GM19395 (cell line): ENCODE results near the gene BTBD9.

Source experiments
- ATAC-seq: cut with Tn5 transposase; IDR thresholded peaks from one replicate; pipeline ENCODE4 v1.9.1; 2021; ENCODE audit warnings: mild to moderate bottlenecking, moderate library complexity; ENCODE audit not compliant: unreplicated experiment

BTBD9 gene

GRCh38 chr6:38403548-38403947 is 236.2 kb downstream of the BTBD9 start:
- ATAC-seq: no peak

- ATAC-seq: no peak
These were observed 239.0 kb downstream of the BTBD9 start for GRCh38 chr6:38400764-38401163.

- no peak for ATAC-seq
These were observed 239.6 kb downstream of the BTBD9 start for GRCh38 chr6:38400101-38400500.

GRCh38 chr6:38396209-38396608 is 243.5 kb downstream of the BTBD9 start:
- ATAC-seq: no peak

GRCh38 chr6:38393986-38394385 is 245.7 kb downstream of the BTBD9 start:
- no peak for ATAC-seq

GRCh38 chr6:38391626-38392579 is 247.8 kb downstream of the BTBD9 start:
- ATAC-seq: no peak

GRCh38 chr6:38391206-38391605 is 248.5 kb downstream of the BTBD9 start:
- no peak for ATAC-seq

- ATAC-seq: no peak
These were observed 249.9 kb downstream of the BTBD9 start for GRCh38 chr6:38389875-38390274.

- ATAC-seq: no peak
These were observed 251.8 kb downstream of the BTBD9 start for GRCh38 chr6:38387971-38388370.

GRCh38 chr6:38387461-38387860 is 252.3 kb downstream of the BTBD9 start:
- no peak for ATAC-seq

- no peak for ATAC-seq
These were observed 260.9 kb downstream of the BTBD9 start for GRCh38 chr6:38378801-38379200.

- ATAC-seq: no peak
These were observed 263.8 kb downstream of the BTBD9 start for GRCh38 chr6:38375937-38376336.

- no peak for ATAC-seq
These were observed 264.4 kb downstream of the BTBD9 start for GRCh38 chr6:38375341-38375740.

GRCh38 chr6:38371881-38372280 is 267.8 kb downstream of the BTBD9 start:
- ATAC-seq: no peak

- ATAC-seq: no peak
These were observed 268.8 kb downstream of the BTBD9 start for GRCh38 chr6:38370653-38371601.

GRCh38 chr6:38367231-38367630 is 272.5 kb downstream of the BTBD9 start:
- ATAC-seq: no peak

- no peak for ATAC-seq
These were observed 273.5 kb downstream of the BTBD9 start for GRCh38 chr6:38366234-38366633.

GRCh38 chr6:38364775-38365174 is 275.0 kb downstream of the BTBD9 start:
- ATAC-seq: no peak

- ATAC-seq: no peak
These were observed 275.6 kb downstream of the BTBD9 start for GRCh38 chr6:38364127-38364526.

- no peak for ATAC-seq
These were observed 284.2 kb downstream of the BTBD9 start for GRCh38 chr6:38355519-38355918.

- ATAC-seq: peak; percentile 43
These were observed 284.8 kb downstream of the BTBD9 start for GRCh38 chr6:38354905-38355304.

GRCh38 chr6:38354037-38354381 is 285.7 kb downstream of the BTBD9 start:
- no peak for ATAC-seq
